Cortex of kidney (tissue), 1 donor: ENCODE measurements around the gene GJA8.
"Not testable (repeated sequence)": the region's sequence is repeated elsewhere in the genome, so short reads cannot be mapped to it uniquely, and the experiment has no call there.

Experiments used
- DNase-seq: peaks from one replicate; lab custom pipeline; 2025; lab: John Stamatoyannopoulos, UW

GJA8 gene

GRCh38 chr1:147902253-147902845, at the start of gene GJA8:
Gene GJA8, plus strand, starts transcription at chr1:147902795. Its CDS starts 5,161 bp downstream, at chr1:147907956.
- no peak for DNase-seq

GRCh38 chr1:147853391-147853790, 49.2 kb upstream of the GJA8 start:
- no peak for DNase-seq

- DNase-seq: not testable (repeated sequence)
These were observed 47.6 kb upstream of the GJA8 start for GRCh38 chr1:147854989-147855388.

- DNase-seq: not testable (repeated sequence)
These were observed 46.6 kb upstream of the GJA8 start for GRCh38 chr1:147855996-147856395.

GRCh38 chr1:147867204-147867603, 35.4 kb upstream of the GJA8 start:
- not testable (repeated sequence) for DNase-seq

GRCh38 chr1:147878022-147878421, 24.6 kb upstream of the GJA8 start:
- no peak for DNase-seq

- DNase-seq: no peak
These were observed 22.7 kb upstream of the GJA8 start for GRCh38 chr1:147879911-147880310.

- DNase-seq: no peak
These were observed 20.1 kb upstream of the GJA8 start for GRCh38 chr1:147882535-147882934.

- no peak for DNase-seq
These were observed 12.3 kb upstream of the GJA8 start for GRCh38 chr1:147890177-147890790.

- DNase-seq: no peak
These were observed 11.5 kb upstream of the GJA8 start for GRCh38 chr1:147891088-147891487.

GRCh38 chr1:147892216-147892615, 10.4 kb upstream of the GJA8 start:
- DNase-seq: no peak

GRCh38 chr1:147892731-147893214, 9.8 kb upstream of the GJA8 start:
- DNase-seq: no peak

GRCh38 chr1:147895123-147895522, 7.5 kb upstream of the GJA8 start:
- DNase-seq: no peak

GRCh38 chr1:147897029-147897752, 5.4 kb upstream of the GJA8 start:
- DNase-seq: no peak

GRCh38 chr1:147897789-147898188, 4.8 kb upstream of the GJA8 start:
- no peak for DNase-seq

- no peak for DNase-seq
These were observed 2.1 kb downstream of the GJA8 start for GRCh38 chr1:147904726-147905125.

GRCh38 chr1:147907786-147908509, 5.4 kb downstream of the GJA8 start:
- DNase-seq: no peak

GRCh38 chr1:147912553-147912952, 10.0 kb downstream of the GJA8 start:
- DNase-seq: no peak

- no peak for DNase-seq
These were observed 10.9 kb downstream of the GJA8 start for GRCh38 chr1:147913362-147913942.

- DNase-seq: no peak
These were observed 17.3 kb downstream of the GJA8 start for GRCh38 chr1:147919896-147920295.

GRCh38 chr1:147924813-147925212, 22.2 kb downstream of the GJA8 start:
- DNase-seq: no peak

GRCh38 chr1:147927215-147927614, 24.6 kb downstream of the GJA8 start:
- DNase-seq: not testable (repeated sequence)
